Measurements from ENCODE around the gene AKR1C4.
"Not testable (repeated sequence)": the region's sequence is repeated elsewhere in the genome, so short reads cannot be mapped to it uniquely, and the experiment has no call there.

The AKR1C4 gene

GRCh38 chr10:5198386-5198785, 1.7 kb downstream of the AKR1C4 start:
- no peak overlapping the region for H3K27ac ChIP-seq (ENCODE audit: insufficient read depth, low read depth, low read length, poor library complexity, severe bottlenecking)
- WGBS, 2 experiments = 81 to 100% methylated on average over 3 of the region's 3 CpGs

GRCh38 chr10:5199398-5199797, 2.8 kb downstream of the AKR1C4 start:
- Histone ChIP-seq H3K36me3 (ENCODE audit: control insufficient read depth, insufficient read depth, low read length) (no peaks in the 10 kb centered on the region), H3K4me3 (ENCODE audit: insufficient read depth, low read depth, low read length) (no peak overlapping the region), H3K9me3 (ENCODE audit: control insufficient read depth, low read length) (no peaks in the 10 kb centered on the region), H3K27ac (ENCODE audit: insufficient read depth, low read depth, low read length, poor library complexity, severe bottlenecking) (no peak overlapping the region), H3K4me1 (ENCODE audit: control insufficient read depth, insufficient read depth, low read length) (no peaks in the 10 kb centered on the region), H3K27me3 (ENCODE audit: control insufficient read depth, insufficient read depth, low read length, poor library complexity, severe bottlenecking) (no peaks in the 10 kb centered on the region)
- 81 to 84% methylated on average over 8 of the region's 8 CpGs for WGBS, 2 experiments

More at GRCh38 chr10:5198386-5198785, 1.7 kb downstream of the AKR1C4 start:
- H3K4me1 ChIP-seq (ENCODE audit: control insufficient read depth, insufficient read depth, low read length) = no peaks in the 10 kb centered on the region
- H3K36me3 ChIP-seq (ENCODE audit: control insufficient read depth, insufficient read depth, low read length) = no peaks in the 10 kb centered on the region
- no peaks in the 10 kb centered on the region for H3K27me3 ChIP-seq (ENCODE audit: control insufficient read depth, insufficient read depth, low read length, poor library complexity, severe bottlenecking)
- no peaks in the 10 kb centered on the region for H3K9me3 ChIP-seq (ENCODE audit: control insufficient read depth, low read length)
- H3K4me3 ChIP-seq (ENCODE audit: insufficient read depth, low read depth, low read length) = no peak overlapping the region

- H3K27me3 ChIP-seq (ENCODE audit: control insufficient read depth, insufficient read depth, low read length, poor library complexity, severe bottlenecking) = no peaks in the 10 kb centered on the region
- WGBS, 2 experiments = 91 to 93% methylated on average over 6 of the region's 6 CpGs
Observed at GRCh38 chr10:5206799-5207198, 10.2 kb downstream of the AKR1C4 start.

GRCh38 chr10:5209776-5210175, 13.1 kb downstream of the AKR1C4 start:
- not testable (repeated sequence) for H3K4me1 ChIP-seq (ENCODE audit: control insufficient read depth, insufficient read depth, low read length); H3K4me3 ChIP-seq (ENCODE audit: insufficient read depth, low read depth, low read length); H3K36me3 ChIP-seq (ENCODE audit: control insufficient read depth, insufficient read depth, low read length); H3K27me3 ChIP-seq (ENCODE audit: control insufficient read depth, insufficient read depth, low read length, poor library complexity, severe bottlenecking); H3K27ac ChIP-seq (ENCODE audit: insufficient read depth, low read depth, low read length, poor library complexity, severe bottlenecking); H3K9me3 ChIP-seq (ENCODE audit: control insufficient read depth, low read length)
- WGBS, 2 experiments = 98 to 100% methylated on average over 1 of the region's 1 CpG

More at GRCh38 chr10:5206799-5207198, 10.2 kb downstream of the AKR1C4 start:
- Histone ChIP-seq H3K9me3 (ENCODE audit: control insufficient read depth, low read length) (no peaks in the 10 kb centered on the region), H3K4me3 (ENCODE audit: insufficient read depth, low read depth, low read length) (no peak overlapping the region), H3K4me1 (ENCODE audit: control insufficient read depth, insufficient read depth, low read length) (no peaks in the 10 kb centered on the region), H3K36me3 (ENCODE audit: control insufficient read depth, insufficient read depth, low read length) (no peaks in the 10 kb centered on the region), H3K27ac (ENCODE audit: insufficient read depth, low read depth, low read length, poor library complexity, severe bottlenecking) (no peak overlapping the region)

GRCh38 chr10:5210261-5210660, 13.6 kb downstream of the AKR1C4 start:
- not testable (repeated sequence) for H3K27ac ChIP-seq (ENCODE audit: insufficient read depth, low read depth, low read length, poor library complexity, severe bottlenecking); H3K27me3 ChIP-seq (ENCODE audit: control insufficient read depth, insufficient read depth, low read length, poor library complexity, severe bottlenecking); H3K9me3 ChIP-seq (ENCODE audit: control insufficient read depth, low read length); H3K4me1 ChIP-seq (ENCODE audit: control insufficient read depth, insufficient read depth, low read length); H3K4me3 ChIP-seq (ENCODE audit: insufficient read depth, low read depth, low read length); H3K36me3 ChIP-seq (ENCODE audit: control insufficient read depth, insufficient read depth, low read length)
- WGBS, 2 experiments = 83 to 94% methylated on average over 1 of the region's 1 CpG

- no peaks in the 10 kb centered on the region for H3K27me3 ChIP-seq (ENCODE audit: control insufficient read depth, insufficient read depth, low read length, poor library complexity, severe bottlenecking)
Observed at GRCh38 chr10:5211696-5212536, 15.3 kb downstream of the AKR1C4 start.

GRCh38 chr10:5216801-5217200, 20.2 kb downstream of the AKR1C4 start:
- Histone ChIP-seq H3K27me3 (ENCODE audit: control insufficient read depth, insufficient read depth, low read length, poor library complexity, severe bottlenecking) (no peaks in the 10 kb centered on the region), H3K27ac (ENCODE audit: insufficient read depth, low read depth, low read length, poor library complexity, severe bottlenecking) (no peak overlapping the region), H3K9me3 (ENCODE audit: control insufficient read depth, low read length) (no peaks in the 10 kb centered on the region), H3K4me1 (ENCODE audit: control insufficient read depth, insufficient read depth, low read length) (no peaks in the 10 kb centered on the region), H3K36me3 (ENCODE audit: control insufficient read depth, insufficient read depth, low read length) (no peaks in the 10 kb centered on the region), H3K4me3 (ENCODE audit: insufficient read depth, low read depth, low read length) (no peak overlapping the region)
- 45 to 48% methylated on average over 2 of the region's 2 CpGs for WGBS, 2 experiments

More at GRCh38 chr10:5211696-5212536, 15.3 kb downstream of the AKR1C4 start:
- H3K9me3 ChIP-seq (ENCODE audit: control insufficient read depth, low read length) = no peaks in the 10 kb centered on the region
- H3K27ac ChIP-seq (ENCODE audit: insufficient read depth, low read depth, low read length, poor library complexity, severe bottlenecking) = no peak overlapping the region
- no peaks in the 10 kb centered on the region for H3K36me3 ChIP-seq (ENCODE audit: control insufficient read depth, insufficient read depth, low read length)
- H3K4me1 ChIP-seq (ENCODE audit: control insufficient read depth, insufficient read depth, low read length) = no peaks in the 10 kb centered on the region
- no peak overlapping the region for H3K4me3 ChIP-seq (ENCODE audit: insufficient read depth, low read depth, low read length)

GRCh38 chr10:5219262-5219661, 22.6 kb downstream of the AKR1C4 start:
- Histone ChIP-seq H3K4me3 (ENCODE audit: insufficient read depth, low read depth, low read length) (no peak overlapping the region), H3K9me3 (ENCODE audit: control insufficient read depth, low read length) (no peaks in the 10 kb centered on the region), H3K27ac (ENCODE audit: insufficient read depth, low read depth, low read length, poor library complexity, severe bottlenecking) (no peak overlapping the region), H3K27me3 (ENCODE audit: control insufficient read depth, insufficient read depth, low read length, poor library complexity, severe bottlenecking) (no peaks in the 10 kb centered on the region), H3K36me3 (ENCODE audit: control insufficient read depth, insufficient read depth, low read length) (no peaks in the 10 kb centered on the region), H3K4me1 (ENCODE audit: control insufficient read depth, insufficient read depth, low read length) (no peaks in the 10 kb centered on the region)
- WGBS, 2 experiments = 87 to 88% methylated on average over 3 of the region's 3 CpGs

GRCh38 chr10:5222942-5223341, 26.3 kb downstream of the AKR1C4 start:
- not testable (repeated sequence) for H3K9me3 ChIP-seq (ENCODE audit: control insufficient read depth, low read length); H3K27me3 ChIP-seq (ENCODE audit: control insufficient read depth, insufficient read depth, low read length, poor library complexity, severe bottlenecking); H3K4me1 ChIP-seq (ENCODE audit: control insufficient read depth, insufficient read depth, low read length); H3K27ac ChIP-seq (ENCODE audit: insufficient read depth, low read depth, low read length, poor library complexity, severe bottlenecking); H3K4me3 ChIP-seq (ENCODE audit: insufficient read depth, low read depth, low read length); H3K36me3 ChIP-seq (ENCODE audit: control insufficient read depth, insufficient read depth, low read length)
- 93 to 94% methylated on average over 7 of the region's 7 CpGs for WGBS, 2 experiments

GRCh38 chr10:5229019-5229418, 32.4 kb downstream of the AKR1C4 start:
- no peaks in the 10 kb centered on the region for H3K36me3 ChIP-seq (ENCODE audit: control insufficient read depth, insufficient read depth, low read length)
- H3K4me3 ChIP-seq (ENCODE audit: insufficient read depth, low read depth, low read length) = no peak overlapping the region
- no peaks in the 10 kb centered on the region for H3K9me3 ChIP-seq (ENCODE audit: control insufficient read depth, low read length)
- H3K27me3 ChIP-seq (ENCODE audit: control insufficient read depth, insufficient read depth, low read length, poor library complexity, severe bottlenecking) = no peaks in the 10 kb centered on the region
- no peak overlapping the region for H3K27ac ChIP-seq (ENCODE audit: insufficient read depth, low read depth, low read length, poor library complexity, severe bottlenecking)
- no peaks in the 10 kb centered on the region for H3K4me1 ChIP-seq (ENCODE audit: control insufficient read depth, insufficient read depth, low read length)
- 93% methylated on average over 7 to 8 of the region's 8 CpGs for WGBS, 2 experiments
